ENCODE measurements around the gene NBEA.

Gene NBEA

GRCh38 chr13:35131471-35131870 lies 189.4 kb downstream of the NBEA start:
- no peak overlapping the region for H3K14ac ChIP-seq (ENCODE audit: low read length in 2 of 2)
- H3K4me3 ChIP-seq (ENCODE audit: insufficient read depth in 1 of 2, low read depth in 1 of 2, low read length in 2 of 2) = no peak overlapping the region
- no peak overlapping the region for H2AK5ac ChIP-seq (ENCODE audit: low read length, severe bottlenecking)
- H4K91ac ChIP-seq (ENCODE audit: low read length) = no peak overlapping the region
- H3K9me3 ChIP-seq (ENCODE audit: control insufficient read depth, low read length) = no peaks in the 10 kb centered on the region
- H3K18ac ChIP-seq (ENCODE audit: low read depth in 1 of 2, low read length in 2 of 2) = no peak overlapping the region
- no peaks in the 10 kb centered on the region for H3K36me3 ChIP-seq (ENCODE audit: control insufficient read depth in 1 of 2, insufficient read depth in 2 of 2, low read depth in 1 of 2, low read length in 2 of 2)
- H2BK120ac ChIP-seq (ENCODE audit: low read depth, low read length) = no peak overlapping the region
- H2BK12ac ChIP-seq (ENCODE audit: low read length in 2 of 2) = no peak overlapping the region
- no peak overlapping the region for H3K23ac ChIP-seq (ENCODE audit: low read length in 2 of 2)
- no peak overlapping the region for H3K27ac ChIP-seq (ENCODE audit: low read length, poor library complexity, severe bottlenecking)
- no peaks in the 10 kb centered on the region for H3K4me1 ChIP-seq (ENCODE audit: control insufficient read depth, insufficient read depth, low read depth, low read length)
- H3K4me2 ChIP-seq (ENCODE audit: low read length, poor library complexity, severe bottlenecking) = no peak overlapping the region
- no peak overlapping the region for H4K8ac ChIP-seq (ENCODE audit: low read length)
- H3K79me1 ChIP-seq (replicated peaks; ENCODE audit: low read length, poor library complexity, severe bottlenecking) = no peaks in the 10 kb centered on the region
- no peak overlapping the region for H2BK5ac ChIP-seq (ENCODE audit: low read depth, low read length, poor library complexity, severe bottlenecking)
- H2AFZ ChIP-seq (ENCODE audit: low read depth, low read length) = no peak overlapping the region
- DNase-seq = no peak
- H3K4ac ChIP-seq (ENCODE audit: low read depth in 1 of 2, low read length in 2 of 2) = no peak overlapping the region
- H3K9ac ChIP-seq (ENCODE audit: low read length) = no peak overlapping the region
- H3K27me3 ChIP-seq (ENCODE audit: control insufficient read depth in 1 of 2, insufficient read depth in 1 of 2, low read length in 2 of 2) = no peaks in the 10 kb centered on the region
- no peak overlapping the region for H2BK15ac ChIP-seq (ENCODE audit: low read depth, poor library complexity, severe bottlenecking)

DNA sequence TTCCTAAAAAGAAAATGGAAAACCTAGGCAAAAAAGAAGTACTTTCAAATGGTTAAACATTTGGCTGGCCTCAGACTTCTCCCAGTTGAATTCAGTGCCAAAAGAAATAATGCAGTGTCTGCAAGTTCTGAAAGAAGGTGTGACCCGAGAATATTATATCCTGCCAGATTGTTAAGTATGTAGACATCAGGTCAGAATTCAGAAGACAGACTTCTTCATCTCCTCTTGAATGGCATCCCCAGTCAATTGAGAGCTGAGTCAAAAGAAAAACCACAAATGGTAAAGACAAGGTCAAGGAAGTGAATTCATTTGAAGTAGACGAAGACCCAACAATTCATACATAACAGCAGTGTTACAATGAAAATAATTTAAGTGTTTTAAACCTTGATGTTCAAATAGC lies 194.5 kb downstream of the NBEA start:
- WGBS = no CpG with 5 or more reads among the region's 2 CpGs
- no peaks in the 10 kb centered on the region for H3K79me1 ChIP-seq (replicated peaks; ENCODE audit: low read length, poor library complexity, severe bottlenecking)

DNA sequence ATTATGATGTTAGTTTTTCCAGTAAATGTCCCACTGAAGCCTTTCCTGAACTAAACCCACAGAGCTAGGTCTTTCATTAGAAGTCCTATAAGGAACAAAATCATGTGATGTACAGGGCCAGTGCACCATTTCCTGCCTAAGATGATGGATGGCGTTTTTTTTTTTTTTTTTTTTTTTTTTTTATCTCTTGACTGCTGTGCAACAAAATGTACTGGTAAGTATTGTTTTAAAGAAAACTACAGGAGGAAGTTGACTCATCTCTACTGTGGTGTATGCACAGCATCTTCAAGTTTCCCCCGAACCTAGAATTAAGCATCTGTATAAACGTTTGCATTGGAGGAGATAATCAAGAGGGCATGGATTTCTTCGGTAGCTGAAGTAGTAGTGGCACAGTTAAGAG lies 197.5 kb downstream of the NBEA start:
- peaks cover 2% of the 10 kb centered on the region for H3K79me1 ChIP-seq (replicated peaks; ENCODE audit: low read length, poor library complexity, severe bottlenecking)
- no peak overlapping the region for H2AK5ac ChIP-seq (ENCODE audit: low read length, severe bottlenecking)
- no peak overlapping the region for H4K8ac ChIP-seq (ENCODE audit: low read length)
- H3K9me3 ChIP-seq (ENCODE audit: control insufficient read depth, low read length) = no peaks in the 10 kb centered on the region
- no peak overlapping the region for H2BK15ac ChIP-seq (ENCODE audit: low read depth, poor library complexity, severe bottlenecking)
- H3K9ac ChIP-seq (ENCODE audit: low read length) = no peak overlapping the region
- H2AFZ ChIP-seq (ENCODE audit: low read depth, low read length) = no peak overlapping the region
- no CpG with 5 or more reads among the region's 4 CpGs for WGBS
- no peaks in the 10 kb centered on the region for H3K36me3 ChIP-seq (ENCODE audit: control insufficient read depth in 1 of 2, insufficient read depth in 2 of 2, low read depth in 1 of 2, low read length in 2 of 2)
- no peak overlapping the region for H3K27ac ChIP-seq (ENCODE audit: low read length, poor library complexity, severe bottlenecking)
- H3K4ac ChIP-seq (ENCODE audit: low read depth in 1 of 2, low read length in 2 of 2) = no peak overlapping the region
- H3K23ac ChIP-seq (ENCODE audit: low read length in 2 of 2) = no peak overlapping the region
- H3K18ac ChIP-seq (ENCODE audit: low read depth in 1 of 2, low read length in 2 of 2) = no peak overlapping the region
- no peak overlapping the region for H2BK5ac ChIP-seq (ENCODE audit: low read depth, low read length, poor library complexity, severe bottlenecking)
- no peaks in the 10 kb centered on the region for H3K4me1 ChIP-seq (ENCODE audit: control insufficient read depth, insufficient read depth, low read depth, low read length)
- no peak overlapping the region for H2BK12ac ChIP-seq (ENCODE audit: low read length in 2 of 2)
- no peak overlapping the region for H2BK120ac ChIP-seq (ENCODE audit: low read depth, low read length)
- DNase-seq = peak; percentile 62
- H3K27me3 ChIP-seq (ENCODE audit: control insufficient read depth in 1 of 2, insufficient read depth in 1 of 2, low read length in 2 of 2) = no peaks in the 10 kb centered on the region
- no peak overlapping the region for H4K91ac ChIP-seq (ENCODE audit: low read length)
- H3K14ac ChIP-seq (ENCODE audit: low read length in 2 of 2) = no peak overlapping the region
- no peak overlapping the region for H3K4me3 ChIP-seq (ENCODE audit: insufficient read depth in 1 of 2, low read depth in 1 of 2, low read length in 2 of 2)
- H3K4me2 ChIP-seq (ENCODE audit: low read length, poor library complexity, severe bottlenecking) = no peak overlapping the region

More for the DNA sequence above, 194.5 kb downstream of the NBEA start:
- Histone ChIP-seq H2AK5ac (ENCODE audit: low read length, severe bottlenecking) (no peak overlapping the region), H2BK12ac (ENCODE audit: low read length in 2 of 2) (no peak overlapping the region), H3K27ac (ENCODE audit: low read length, poor library complexity, severe bottlenecking) (no peak overlapping the region), H3K4me2 (ENCODE audit: low read length, poor library complexity, severe bottlenecking) (no peak overlapping the region), H3K9me3 (ENCODE audit: control insufficient read depth, low read length) (no peaks in the 10 kb centered on the region), H3K18ac (ENCODE audit: low read depth in 1 of 2, low read length in 2 of 2) (no peak overlapping the region), H2BK15ac (ENCODE audit: low read depth, poor library complexity, severe bottlenecking) (no peak overlapping the region), H3K9ac (ENCODE audit: low read length) (no peak overlapping the region), H2BK5ac (ENCODE audit: low read depth, low read length, poor library complexity, severe bottlenecking) (no peak overlapping the region), H3K4me3 (ENCODE audit: insufficient read depth in 1 of 2, low read depth in 1 of 2, low read length in 2 of 2) (no peak overlapping the region), H3K14ac (ENCODE audit: low read length in 2 of 2) (no peak overlapping the region), H2AFZ (ENCODE audit: low read depth, low read length) (no peak overlapping the region), H3K4me1 (ENCODE audit: control insufficient read depth, insufficient read depth, low read depth, low read length) (no peaks in the 10 kb centered on the region), H3K36me3 (ENCODE audit: control insufficient read depth in 1 of 2, insufficient read depth in 2 of 2, low read depth in 1 of 2, low read length in 2 of 2) (no peaks in the 10 kb centered on the region), H4K8ac (ENCODE audit: low read length) (no peak overlapping the region), H2BK120ac (ENCODE audit: low read depth, low read length) (no peak overlapping the region), H3K27me3 (ENCODE audit: control insufficient read depth in 1 of 2, insufficient read depth in 1 of 2, low read length in 2 of 2) (no peaks in the 10 kb centered on the region), H4K91ac (ENCODE audit: low read length) (no peak overlapping the region), H3K23ac (ENCODE audit: low read length in 2 of 2) (no peak overlapping the region), H3K4ac (ENCODE audit: low read depth in 1 of 2, low read length in 2 of 2) (no peak overlapping the region)
- no peak for DNase-seq

DNA sequence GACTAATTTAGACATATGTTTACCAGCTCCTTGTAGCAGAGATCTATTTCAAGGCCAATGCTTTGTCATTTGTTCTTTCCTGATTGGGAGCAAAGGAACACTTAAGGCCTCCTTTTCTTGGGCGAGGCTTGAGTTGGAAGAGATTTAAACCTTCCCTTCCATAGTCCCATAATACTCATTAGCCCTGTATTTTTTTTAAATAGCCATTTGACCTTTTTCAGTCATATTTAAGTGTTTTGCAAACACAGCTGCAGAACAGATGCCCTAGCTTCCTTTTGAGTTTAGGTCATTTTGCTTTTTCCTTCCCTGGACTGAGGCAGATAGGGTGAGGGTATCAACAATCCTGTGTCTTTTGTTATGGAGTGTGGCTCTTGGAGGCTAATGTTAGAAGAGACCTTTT lies 198.3 kb downstream of the NBEA start:
- Histone ChIP-seq H3K4me2 (ENCODE audit: low read length, poor library complexity, severe bottlenecking) (no peak overlapping the region), H3K36me3 (ENCODE audit: control insufficient read depth in 1 of 2, insufficient read depth in 2 of 2, low read depth in 1 of 2, low read length in 2 of 2) (no peaks in the 10 kb centered on the region), H2BK5ac (ENCODE audit: low read depth, low read length, poor library complexity, severe bottlenecking) (no peak overlapping the region), H2BK120ac (ENCODE audit: low read depth, low read length) (no peak overlapping the region), H3K4me3 (ENCODE audit: insufficient read depth in 1 of 2, low read depth in 1 of 2, low read length in 2 of 2) (no peak overlapping the region), H2AK5ac (ENCODE audit: low read length, severe bottlenecking) (no peak overlapping the region), H3K79me1 (replicated peaks; ENCODE audit: low read length, poor library complexity, severe bottlenecking) (peaks cover 2% of the 10 kb centered on the region), H3K4me1 (ENCODE audit: control insufficient read depth, insufficient read depth, low read depth, low read length) (no peaks in the 10 kb centered on the region), H3K27ac (ENCODE audit: low read length, poor library complexity, severe bottlenecking) (no peak overlapping the region), H2AFZ (ENCODE audit: low read depth, low read length) (no peak overlapping the region), H3K9ac (ENCODE audit: low read length) (no peak overlapping the region), H4K8ac (ENCODE audit: low read length) (peak overlapping the region; percentile 35), H4K91ac (ENCODE audit: low read length) (no peak overlapping the region), H3K18ac (ENCODE audit: low read depth in 1 of 2, low read length in 2 of 2) (no peak overlapping the region), H3K27me3 (ENCODE audit: control insufficient read depth in 1 of 2, insufficient read depth in 1 of 2, low read length in 2 of 2) (no peaks in the 10 kb centered on the region), H2BK15ac (ENCODE audit: low read depth, poor library complexity, severe bottlenecking) (no peak overlapping the region), H3K14ac (ENCODE audit: low read length in 2 of 2) (no peak overlapping the region), H3K23ac (ENCODE audit: low read length in 2 of 2) (no peak overlapping the region), H3K9me3 (ENCODE audit: control insufficient read depth, low read length) (no peaks in the 10 kb centered on the region), H2BK12ac (ENCODE audit: low read length in 2 of 2) (no peak overlapping the region), H3K4ac (ENCODE audit: low read depth in 1 of 2, low read length in 2 of 2) (no peak overlapping the region)
- WGBS = 18% methylated on average over 1 of the region's 1 CpG
- DNase-seq = peak; percentile 39

Data from mesenchymal stem cell (in vitro differentiated cells and primary cell).